DOHH2 (cell line): ENCODE data around the gene GRIK2.

ENCODE experiments used
- CTCF ChIP-seq: fragments of 200-600 bp; sonication (generic); IDR thresholded peaks from one replicate; pipeline ENCODE4 v1.5.1; 2014; ENCODE audit warnings: antibody characterized with exemption, mild to moderate bottlenecking, low read depth, low read length; ENCODE audit not compliant: poor library complexity, severe bottlenecking
- EZH2phosphoT487 ChIP-seq: fragments of 200-600 bp; sonication (generic); IDR thresholded peaks from 2 replicates; pipeline ENCODE4 v1.6.1; 2017; ENCODE audit warnings: borderline replicate concordance, mild to moderate bottlenecking, antibody characterized with exemption, low read length, moderate library complexity, mixed read lengths

DNA sequence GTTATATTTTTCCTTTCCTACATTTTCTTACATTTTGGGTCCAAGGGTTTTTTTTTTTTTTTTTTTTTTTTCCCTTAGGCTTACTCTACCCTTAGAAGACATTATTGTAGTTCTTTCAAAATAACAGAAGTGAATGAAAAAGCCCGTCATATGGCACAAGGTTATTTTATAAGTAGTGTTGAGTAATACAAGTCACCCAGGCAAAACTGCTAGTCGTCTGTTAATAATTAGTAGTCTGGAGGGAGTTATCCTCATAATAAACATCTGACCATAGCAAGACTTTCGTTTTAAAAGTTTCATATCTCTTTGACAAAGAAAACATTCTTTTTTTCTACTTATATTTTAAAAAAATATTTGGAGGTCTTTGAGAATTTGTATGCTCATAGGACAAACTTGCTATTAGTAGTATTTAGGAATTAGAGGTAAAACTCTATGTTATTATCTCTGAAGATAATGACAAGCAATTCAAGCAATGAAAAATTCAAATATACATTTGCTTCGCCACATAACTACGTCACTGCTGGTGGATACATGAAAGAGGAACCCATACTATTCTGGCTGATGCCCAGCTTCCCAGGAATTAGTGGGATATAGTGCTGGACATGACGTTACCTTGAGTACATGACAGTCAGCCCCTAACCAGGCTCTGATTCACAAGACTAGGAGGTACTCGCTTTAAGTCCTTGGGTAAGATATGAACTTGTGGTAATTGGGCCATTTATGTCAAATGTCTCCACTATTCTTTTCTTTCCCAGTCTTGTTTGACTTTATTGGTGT lies 532.8 kb downstream of the GRIK2 start:
- TF ChIP-seq CTCF, result no peak
- no peak for TF ChIP-seq EZH2phosphoT487
